ENCODE results near the gene SSR1.

GRCh38 chr6:7331452-7331851, 18.5 kb upstream of the SSR1 start:
- TF ChIP-seq CTCF (IDR thresholded peaks at IDR 0.05; ENCODE audit: insufficient read depth, low read depth, low read length) (no peak), EZH2 (IDR thresholded peaks at IDR 0.05; ENCODE audit: insufficient read depth, low read length) (no peak)

Measured in astrocyte (in vitro differentiated cells and primary cell).